SU-DHL-6 (cell line): Measurements from ENCODE around the gene KLHL1.

Experiments used
- CTCF ChIP-seq: fragments of 200-600 bp; sonication (generic); IDR thresholded peaks from one replicate; pipeline ENCODE4 v1.5.1; 2017; ENCODE audit warnings: antibody characterized with exemption, mild to moderate bottlenecking, low read length, moderate library complexity; ENCODE audit not compliant: insufficient read depth, poor library complexity, severe bottlenecking
- EZH2phosphoT487 ChIP-seq: fragments of 200-600 bp; sonication (generic), shearing (Covaris generic); conservative IDR thresholded peaks from 2 replicates; pipeline ENCODE4 v1.6.1; 2018; ENCODE audit warnings: mild to moderate bottlenecking, antibody characterized with exemption, low read length, moderate library complexity, mixed read lengths

- TF ChIP-seq CTCF, result no peak
- TF ChIP-seq EZH2phosphoT487, result no peak
Observed at GRCh38 chr13:70090036-70090723, 18.1 kb downstream of the KLHL1 start.
